Measurements from ENCODE around the gene CDKN1A. TPM values are rescaled to one million over a fixed set of nuclear protein-coding genes. Genes with fewer than 3 reads are reported as not detected.

The CDKN1A gene
- polyA plus RNA-seq, 3 donors, result 92.4 to 540 (median 441) TPM

DNA sequence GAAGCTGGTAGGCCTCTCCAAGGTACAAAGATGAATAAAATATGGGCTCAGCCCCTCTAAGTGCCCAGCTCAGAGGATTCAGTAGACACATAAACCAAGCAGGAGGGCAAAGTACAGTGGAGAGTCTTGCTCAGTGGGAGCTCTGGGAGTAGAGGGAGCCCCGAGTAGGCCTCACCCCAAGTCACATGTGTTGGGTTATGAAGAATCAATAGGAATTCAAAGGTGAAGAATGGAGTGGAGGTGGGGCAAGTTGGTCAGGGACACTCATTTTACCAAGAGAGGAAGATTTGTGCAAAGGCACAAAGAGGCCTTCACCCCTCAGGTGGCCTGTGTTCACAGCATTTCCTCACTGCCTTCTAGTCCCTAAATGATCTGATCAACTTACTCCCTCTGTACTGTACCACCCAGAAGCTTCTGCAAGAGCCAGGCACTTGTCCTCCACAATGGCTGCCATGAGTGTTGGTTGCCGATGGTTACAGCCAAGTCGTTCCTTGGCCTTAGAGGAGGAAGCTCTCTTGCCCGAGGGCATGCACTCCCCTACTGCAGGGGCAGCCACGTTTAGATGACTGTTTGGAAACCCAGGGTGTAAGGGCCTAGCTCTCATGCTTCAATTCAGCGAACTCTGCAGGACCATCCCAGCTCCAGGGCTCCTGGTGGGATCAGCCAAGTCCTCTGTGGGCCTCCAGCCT, 6.7 kb upstream of the CDKN1A start:
- H3K27ac ChIP-seq (ENCODE audit: low read depth, low read length), result no peak overlapping the region
- 78 to 82% (median 81%) methylated on average over 6 of the region's 6 CpGs for WGBS, 3 donors

DNA sequence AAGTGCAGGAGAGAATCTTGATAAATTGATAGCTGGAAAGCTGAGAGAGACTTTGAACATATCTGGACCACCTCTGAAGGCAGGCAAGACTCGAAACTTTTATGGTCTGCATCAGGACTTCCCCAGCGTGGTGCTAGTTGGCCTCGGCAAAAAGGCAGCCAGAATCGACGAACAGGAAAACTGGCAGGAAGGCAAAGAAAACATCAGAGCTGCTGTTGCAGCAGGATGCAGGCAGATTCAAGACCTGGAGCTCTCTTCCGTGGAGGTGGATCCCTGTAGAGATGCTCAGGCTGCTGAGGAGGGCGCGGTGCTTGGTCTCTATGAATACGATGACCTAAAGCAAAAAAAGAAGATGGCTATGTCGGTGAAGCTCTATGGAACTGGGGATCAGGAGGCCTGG, 4.6 kb upstream of the CDKN1A start:
- 77 to 86% (median 78%) methylated on average over 10 of the region's 10 CpGs for WGBS, 3 donors

DNA sequence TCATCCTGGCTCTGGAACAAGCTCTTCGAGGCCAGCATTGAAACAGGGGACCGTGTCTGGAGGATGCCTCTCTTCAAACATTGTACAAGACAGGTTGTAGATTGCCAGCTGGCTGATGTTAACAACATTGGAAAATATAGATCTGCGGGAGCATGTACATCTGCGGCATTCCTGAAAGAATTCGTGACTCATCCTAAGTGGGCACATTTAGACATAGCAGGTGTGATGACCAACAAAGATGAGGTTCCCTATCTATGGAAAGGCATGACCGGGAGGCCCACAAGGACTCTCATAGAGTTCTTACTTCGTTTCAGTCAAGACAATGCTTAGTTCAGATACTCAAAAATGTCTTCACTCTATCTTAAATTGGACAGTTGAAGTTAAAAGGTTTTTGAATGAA, 3.6 kb upstream of the CDKN1A start:
- H3K27ac ChIP-seq (ENCODE audit: low read depth, low read length), result no peak overlapping the region
- WGBS, 3 donors, result 89 to 94% (median 91%) methylated on average over 7 of the region's 7 CpGs

More for the DNA sequence above, 4.6 kb upstream of the CDKN1A start:
- no peak overlapping the region for H3K27ac ChIP-seq (ENCODE audit: low read depth, low read length)

DNA sequence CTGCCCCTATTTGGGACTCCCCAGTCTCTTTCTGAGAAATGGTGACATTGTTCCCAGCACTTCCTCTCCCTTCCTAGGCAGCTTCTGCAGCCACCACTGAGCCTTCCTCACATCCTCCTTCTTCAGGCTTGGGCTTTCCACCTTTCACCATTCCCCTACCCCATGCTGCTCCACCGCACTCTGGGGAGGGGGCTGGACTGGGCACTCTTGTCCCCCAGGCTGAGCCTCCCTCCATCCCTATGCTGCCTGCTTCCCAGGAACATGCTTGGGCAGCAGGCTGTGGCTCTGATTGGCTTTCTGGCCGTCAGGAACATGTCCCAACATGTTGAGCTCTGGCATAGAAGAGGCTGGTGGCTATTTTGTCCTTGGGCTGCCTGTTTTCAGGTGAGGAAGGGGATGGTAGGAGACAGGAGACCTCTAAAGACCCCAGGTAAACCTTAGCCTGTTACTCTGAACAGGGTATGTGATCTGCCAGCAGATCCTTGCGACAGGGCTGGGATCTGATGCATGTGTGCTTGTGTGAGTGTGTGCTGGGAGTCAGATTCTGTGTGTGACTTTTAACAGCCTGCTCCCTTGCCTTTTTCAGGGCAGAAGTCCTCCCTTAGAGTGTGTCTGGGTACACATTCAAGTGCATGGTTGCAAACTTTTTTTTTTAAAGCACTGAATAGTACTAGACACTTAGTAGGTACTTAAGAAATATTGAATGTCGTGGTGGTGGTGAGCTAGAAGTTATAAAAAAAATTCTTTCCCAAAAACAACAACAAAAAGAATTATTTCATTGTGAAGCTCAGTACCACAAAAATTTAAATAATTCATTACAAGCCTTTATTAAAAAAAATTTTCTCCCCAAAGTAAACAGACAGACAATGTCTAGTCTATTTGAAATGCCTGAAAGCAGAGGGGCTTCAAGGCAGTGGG, 2.1 kb upstream of the CDKN1A start:
- H3K27ac ChIP-seq (ENCODE audit: low read depth, low read length), result no peak overlapping the region
- 68 to 79% (median 73%) methylated on average over 4 of the region's 4 CpGs for WGBS, 3 donors

DNA sequence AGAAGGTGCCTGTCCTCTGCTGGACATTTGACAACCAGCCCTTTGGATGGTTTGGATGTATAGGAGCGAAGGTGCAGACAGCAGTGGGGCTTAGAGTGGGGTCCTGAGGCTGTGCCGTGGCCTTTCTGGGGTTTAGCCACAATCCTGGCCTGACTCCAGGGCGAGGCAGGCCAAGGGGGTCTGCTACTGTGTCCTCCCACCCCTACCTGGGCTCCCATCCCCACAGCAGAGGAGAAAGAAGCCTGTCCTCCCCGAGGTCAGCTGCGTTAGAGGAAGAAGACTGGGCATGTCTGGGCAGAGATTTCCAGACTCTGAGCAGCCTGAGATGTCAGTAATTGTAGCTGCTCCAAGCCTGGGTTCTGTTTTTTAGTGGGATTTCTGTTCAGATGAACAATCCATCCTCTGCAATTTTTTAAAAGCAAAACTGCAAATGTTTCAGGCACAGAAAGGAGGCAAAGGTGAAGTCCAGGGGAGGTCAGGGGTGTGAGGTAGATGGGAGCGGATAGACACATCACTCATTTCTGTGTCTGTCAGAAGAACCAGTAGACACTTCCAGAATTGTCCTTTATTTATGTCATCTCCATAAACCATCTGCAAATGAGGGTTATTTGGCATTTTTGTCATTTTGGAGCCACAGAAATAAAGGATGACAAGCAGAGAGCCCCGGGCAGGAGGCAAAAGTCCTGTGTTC, 1.3 kb upstream of the CDKN1A start:
- H3K27ac ChIP-seq (ENCODE audit: low read depth, low read length), result no peak overlapping the region
- 61 to 85% (median 65%) methylated on average over 7 of the region's 7 CpGs for WGBS, 3 donors

DNA sequence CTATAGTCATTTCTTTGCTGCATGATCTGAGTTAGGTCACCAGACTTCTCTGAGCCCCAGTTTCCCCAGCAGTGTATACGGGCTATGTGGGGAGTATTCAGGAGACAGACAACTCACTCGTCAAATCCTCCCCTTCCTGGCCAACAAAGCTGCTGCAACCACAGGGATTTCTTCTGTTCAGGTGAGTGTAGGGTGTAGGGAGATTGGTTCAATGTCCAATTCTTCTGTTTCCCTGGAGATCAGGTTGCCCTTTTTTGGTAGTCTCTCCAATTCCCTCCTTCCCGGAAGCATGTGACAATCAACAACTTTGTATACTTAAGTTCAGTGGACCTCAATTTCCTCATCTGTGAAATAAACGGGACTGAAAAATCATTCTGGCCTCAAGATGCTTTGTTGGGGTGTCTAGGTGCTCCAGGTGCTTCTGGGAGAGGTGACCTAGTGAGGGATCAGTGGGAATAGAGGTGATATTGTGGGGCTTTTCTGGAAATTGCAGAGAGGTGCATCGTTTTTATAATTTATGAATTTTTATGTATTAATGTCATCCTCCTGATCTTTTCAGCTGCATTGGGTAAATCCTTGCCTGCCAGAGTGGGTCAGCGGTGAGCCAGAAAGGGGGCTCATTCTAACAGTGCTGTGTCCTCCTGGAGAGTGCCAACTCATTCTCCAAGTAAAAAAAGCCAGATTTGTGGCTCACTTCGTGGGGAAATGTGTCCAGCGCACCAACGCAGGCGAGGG, 594 bp upstream of the CDKN1A start:
- WGBS, 3 donors, result 9 to 23% (median 12%) methylated on average over 10 of the region's 10 CpGs
- no peak overlapping the region for H3K27ac ChIP-seq (ENCODE audit: low read depth, low read length)

DNA sequence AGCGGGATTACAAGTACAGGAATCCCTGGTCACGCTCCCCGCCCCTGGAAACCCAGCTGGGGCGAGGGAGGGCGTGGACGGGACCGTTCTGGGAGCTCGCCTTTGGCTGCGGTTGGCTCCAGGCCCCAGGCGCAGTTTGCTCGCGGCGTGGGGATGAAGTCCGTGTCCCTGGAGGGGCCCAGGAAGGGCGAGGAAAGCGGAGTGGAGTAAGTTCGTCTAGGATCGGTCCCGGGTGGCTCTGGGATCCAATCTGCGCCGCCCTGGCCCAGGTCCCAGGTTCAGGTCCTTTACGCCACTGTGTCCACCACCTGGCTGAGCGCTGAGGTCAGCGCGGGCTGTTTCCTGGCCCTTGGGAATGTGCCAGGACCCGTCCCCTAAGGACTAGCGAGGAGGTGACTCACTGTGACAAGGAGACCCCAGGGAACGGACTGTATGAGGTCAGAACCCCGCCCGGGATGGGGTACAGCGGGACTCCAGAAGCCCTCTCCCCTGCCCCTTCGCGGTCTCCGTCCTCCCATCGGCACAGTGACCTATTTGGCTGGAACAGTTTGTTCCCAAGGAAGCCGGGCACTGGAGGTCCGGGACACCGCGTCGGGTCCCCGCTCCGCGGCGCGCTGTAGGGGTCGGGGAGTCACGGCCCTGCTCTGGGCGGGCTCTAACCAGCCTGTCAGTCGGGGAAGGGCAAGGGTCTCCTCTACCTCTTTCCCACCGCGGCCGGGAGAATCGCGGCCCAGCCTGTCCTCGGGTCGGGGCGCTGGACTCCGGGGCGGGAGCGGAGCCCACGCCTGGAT, 724 bp downstream of the CDKN1A start:
- peak overlapping the region; percentile 13 for H3K27ac ChIP-seq (ENCODE audit: low read depth, low read length)
- WGBS, 3 donors, result 1% methylated on average over 54 to 61 of the region's 61 CpGs

DNA sequence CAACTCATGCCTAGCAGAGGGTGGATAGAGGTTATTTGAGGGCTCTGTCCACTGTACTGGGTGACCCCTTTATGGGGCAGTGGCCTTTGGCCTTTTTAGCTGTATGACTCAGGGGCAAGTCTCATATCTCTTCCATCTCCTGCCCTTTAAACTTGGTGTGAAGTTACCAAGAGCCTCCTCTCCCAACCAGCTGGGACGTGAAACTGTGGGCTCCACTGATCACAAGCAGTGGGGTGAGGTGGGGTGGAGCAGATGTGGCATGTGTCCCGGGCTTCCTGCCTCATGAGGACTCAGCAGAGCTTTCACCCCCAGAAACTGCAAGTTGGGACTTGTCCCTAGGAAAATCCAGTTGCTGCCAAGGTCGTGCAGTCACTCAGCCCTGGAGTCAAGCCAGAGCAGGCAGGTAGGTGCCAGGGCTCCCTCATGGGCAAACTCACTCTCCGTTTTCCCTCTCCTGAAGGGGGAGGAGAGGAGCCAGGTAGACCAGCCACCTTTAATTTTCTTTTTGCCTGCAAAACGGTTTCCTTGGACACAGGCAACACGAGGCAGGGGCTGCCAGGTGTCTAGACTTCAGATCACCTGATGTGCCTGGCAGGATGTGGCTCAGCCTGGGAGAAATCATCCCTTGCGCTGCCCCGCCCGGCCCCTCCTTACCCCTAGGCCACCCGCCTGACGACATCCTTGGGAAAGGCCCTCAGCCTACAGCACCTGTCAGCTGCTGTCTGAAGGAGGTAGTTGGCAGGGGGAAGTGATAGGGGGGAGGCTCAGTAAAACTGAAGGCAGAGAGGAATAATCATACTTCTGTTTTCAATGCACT, 4.0 kb downstream of the CDKN1A start:
- H3K27ac ChIP-seq (ENCODE audit: low read depth, low read length), result no peak overlapping the region
- 22 to 43% (median 41%) methylated on average over 11 of the region's 11 CpGs for WGBS, 3 donors

DNA sequence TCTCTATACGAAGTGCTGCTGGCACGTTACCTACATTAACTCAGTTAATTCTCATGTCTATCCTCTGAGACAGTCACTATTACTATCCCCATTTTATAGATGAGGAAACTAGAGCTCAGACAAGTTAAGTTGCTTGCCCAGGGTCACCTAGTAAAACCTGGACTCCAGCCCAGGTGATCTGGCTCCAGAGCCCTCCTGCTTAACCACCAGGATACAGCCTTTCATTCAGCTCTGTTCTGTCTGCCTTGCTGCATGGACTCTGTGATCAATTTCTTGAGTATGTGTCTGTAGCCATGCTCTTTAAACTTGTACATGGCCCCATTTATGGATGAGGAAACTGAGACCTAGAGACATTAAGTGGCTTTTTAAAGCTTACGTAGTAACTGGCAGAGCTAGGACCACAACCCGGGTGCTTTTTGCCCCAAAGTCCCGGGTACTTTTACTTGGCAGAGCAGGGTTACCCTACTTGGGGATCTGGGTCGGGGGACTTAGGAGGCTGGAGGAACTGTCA, 4.7 kb downstream of the CDKN1A start:
- no peak overlapping the region for H3K27ac ChIP-seq (ENCODE audit: low read depth, low read length)
- 51 to 80% (median 75%) methylated on average over 6 of the region's 6 CpGs for WGBS, 3 donors

DNA sequence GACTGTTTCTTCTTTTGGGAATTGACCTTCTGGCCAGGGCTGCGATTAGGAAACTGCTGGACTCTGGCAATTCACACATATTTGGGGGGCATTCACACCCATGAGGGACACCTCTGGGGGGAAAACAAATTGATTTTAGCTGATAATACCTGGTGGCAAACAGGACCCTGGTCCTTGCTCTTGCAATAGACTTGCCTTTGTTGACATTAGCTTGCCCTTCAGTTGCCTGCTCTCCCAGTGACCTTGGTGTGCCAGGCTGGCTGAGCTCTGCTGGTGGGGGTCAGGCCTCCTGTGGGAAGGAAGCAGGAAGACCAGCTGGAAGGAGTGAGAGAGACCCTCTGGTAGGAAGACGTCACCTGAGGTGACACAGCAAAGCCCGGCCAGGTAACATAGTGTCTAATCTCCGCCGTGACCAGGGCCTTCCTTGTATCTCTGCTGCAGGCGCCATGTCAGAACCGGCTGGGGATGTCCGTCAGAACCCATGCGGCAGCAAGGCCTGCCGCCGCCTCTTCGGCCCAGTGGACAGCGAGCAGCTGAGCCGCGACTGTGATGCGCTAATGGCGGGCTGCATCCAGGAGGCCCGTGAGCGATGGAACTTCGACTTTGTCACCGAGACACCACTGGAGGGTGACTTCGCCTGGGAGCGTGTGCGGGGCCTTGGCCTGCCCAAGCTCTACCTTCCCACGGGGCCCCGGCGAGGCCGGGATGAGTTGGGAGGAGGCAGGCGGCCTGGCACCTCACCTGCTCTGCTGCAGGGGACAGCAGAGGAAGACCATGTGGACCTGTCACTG, 5.3 kb downstream of the CDKN1A start:
- no peak overlapping the region for H3K27ac ChIP-seq (ENCODE audit: low read depth, low read length)
- 86 to 97% (median 96%) methylated on average over 29 of the region's 29 CpGs for WGBS, 3 donors

DNA sequence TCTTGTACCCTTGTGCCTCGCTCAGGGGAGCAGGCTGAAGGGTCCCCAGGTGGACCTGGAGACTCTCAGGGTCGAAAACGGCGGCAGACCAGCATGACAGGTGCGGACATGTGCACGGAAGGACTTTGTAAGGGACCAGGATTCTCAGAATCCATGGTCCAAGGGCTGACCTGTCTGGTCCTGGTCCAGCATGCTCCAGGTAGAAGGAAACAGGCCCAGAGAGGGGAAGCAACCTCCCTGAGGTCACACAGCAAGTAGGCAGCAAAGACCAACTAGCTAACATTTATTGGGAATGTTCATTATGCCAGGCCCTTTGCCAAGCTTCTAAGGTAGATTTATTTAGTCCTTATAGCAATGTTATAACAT, 5.9 kb downstream of the CDKN1A start:
- H3K27ac ChIP-seq (ENCODE audit: low read depth, low read length), result no peak overlapping the region
- 92 to 99% (median 97%) methylated on average over 6 of the region's 6 CpGs for WGBS, 3 donors

DNA sequence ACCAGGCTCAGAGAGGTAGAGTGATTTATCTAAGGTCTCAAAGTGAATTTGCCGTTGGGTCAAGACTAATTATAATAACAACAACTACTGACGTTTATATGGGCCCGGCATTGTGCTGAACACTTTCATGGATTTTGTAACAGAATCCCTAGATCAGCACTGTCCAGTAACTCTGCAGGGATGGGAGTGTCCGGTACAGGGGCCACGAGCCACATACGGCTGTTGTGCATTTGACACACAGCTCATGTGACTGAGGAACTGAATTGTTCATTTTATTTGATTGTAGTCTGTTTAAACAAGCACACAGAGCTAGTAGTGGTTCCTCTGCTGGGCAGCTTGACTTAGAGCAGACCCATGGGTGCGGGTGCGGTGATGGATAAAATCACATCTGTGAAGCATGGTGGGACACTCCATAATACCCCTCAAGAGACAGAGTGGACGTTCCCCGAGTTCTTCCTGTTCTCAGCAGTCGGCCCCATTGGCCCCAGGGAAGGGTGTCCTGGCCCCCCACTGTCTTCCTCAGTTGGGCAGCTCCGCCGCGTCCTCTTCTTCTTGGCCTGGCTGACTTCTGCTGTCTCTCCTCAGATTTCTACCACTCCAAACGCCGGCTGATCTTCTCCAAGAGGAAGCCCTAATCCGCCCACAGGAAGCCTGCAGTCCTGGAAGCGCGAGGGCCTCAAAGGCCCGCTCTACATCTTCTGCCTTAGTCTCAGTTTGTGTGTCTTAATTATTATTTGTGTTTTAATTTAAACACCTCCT, 6.8 kb downstream of the CDKN1A start:
- H3K27ac ChIP-seq (ENCODE audit: low read depth, low read length), result no peak overlapping the region
- 62 to 83% (median 67%) methylated on average over 20 of the region's 20 CpGs for WGBS, 3 donors

DNA sequence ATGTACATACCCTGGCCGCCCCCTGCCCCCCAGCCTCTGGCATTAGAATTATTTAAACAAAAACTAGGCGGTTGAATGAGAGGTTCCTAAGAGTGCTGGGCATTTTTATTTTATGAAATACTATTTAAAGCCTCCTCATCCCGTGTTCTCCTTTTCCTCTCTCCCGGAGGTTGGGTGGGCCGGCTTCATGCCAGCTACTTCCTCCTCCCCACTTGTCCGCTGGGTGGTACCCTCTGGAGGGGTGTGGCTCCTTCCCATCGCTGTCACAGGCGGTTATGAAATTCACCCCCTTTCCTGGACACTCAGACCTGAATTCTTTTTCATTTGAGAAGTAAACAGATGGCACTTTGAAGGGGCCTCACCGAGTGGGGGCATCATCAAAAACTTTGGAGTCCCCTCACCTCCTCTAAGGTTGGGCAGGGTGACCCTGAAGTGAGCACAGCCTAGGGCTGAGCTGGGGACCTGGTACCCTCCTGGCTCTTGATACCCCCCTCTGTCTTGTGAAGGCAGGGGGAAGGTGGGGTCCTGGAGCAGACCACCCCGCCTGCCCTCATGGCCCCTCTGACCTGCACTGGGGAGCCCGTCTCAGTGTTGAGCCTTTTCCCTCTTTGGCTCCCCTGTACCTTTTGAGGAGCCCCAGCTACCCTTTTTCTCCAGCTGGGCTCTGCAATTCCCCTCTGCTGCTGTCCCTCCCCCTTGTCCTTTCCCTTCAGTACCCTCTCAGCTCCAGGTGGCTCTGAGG, 7.6 kb downstream of the CDKN1A start:
- no peak overlapping the region for H3K27ac ChIP-seq (ENCODE audit: low read depth, low read length)
- 52 to 79% (median 55%) methylated on average over 11 of the region's 11 CpGs for WGBS, 3 donors

DNA sequence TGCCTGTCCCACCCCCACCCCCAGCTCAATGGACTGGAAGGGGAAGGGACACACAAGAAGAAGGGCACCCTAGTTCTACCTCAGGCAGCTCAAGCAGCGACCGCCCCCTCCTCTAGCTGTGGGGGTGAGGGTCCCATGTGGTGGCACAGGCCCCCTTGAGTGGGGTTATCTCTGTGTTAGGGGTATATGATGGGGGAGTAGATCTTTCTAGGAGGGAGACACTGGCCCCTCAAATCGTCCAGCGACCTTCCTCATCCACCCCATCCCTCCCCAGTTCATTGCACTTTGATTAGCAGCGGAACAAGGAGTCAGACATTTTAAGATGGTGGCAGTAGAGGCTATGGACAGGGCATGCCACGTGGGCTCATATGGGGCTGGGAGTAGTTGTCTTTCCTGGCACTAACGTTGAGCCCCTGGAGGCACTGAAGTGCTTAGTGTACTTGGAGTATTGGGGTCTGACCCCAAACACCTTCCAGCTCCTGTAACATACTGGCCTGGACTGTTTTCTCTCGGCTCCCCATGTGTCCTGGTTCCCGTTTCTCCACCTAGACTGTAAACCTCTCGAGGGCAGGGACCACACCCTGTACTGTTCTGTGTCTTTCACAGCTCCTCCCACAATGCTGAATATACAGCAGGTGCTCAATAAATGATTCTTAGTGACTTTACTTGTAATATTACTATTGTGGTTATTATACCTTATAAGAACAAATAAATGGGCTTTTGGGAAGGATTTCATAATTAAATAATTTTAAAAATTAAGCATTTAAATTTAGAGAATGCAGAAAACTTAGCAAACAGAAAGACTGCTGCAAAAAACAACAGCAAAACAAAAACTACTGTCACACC, 8.4 kb downstream of the CDKN1A start:
- WGBS, 3 donors, result 92 to 95% (median 94%) methylated on average over 10 of the region's 10 CpGs
- H3K27ac ChIP-seq (ENCODE audit: low read depth, low read length), result no peak overlapping the region

Data from adipose tissue (tissue), 3 donors.